ENCODE data around the gene UQCRQ.

The UQCRQ gene

DNA sequence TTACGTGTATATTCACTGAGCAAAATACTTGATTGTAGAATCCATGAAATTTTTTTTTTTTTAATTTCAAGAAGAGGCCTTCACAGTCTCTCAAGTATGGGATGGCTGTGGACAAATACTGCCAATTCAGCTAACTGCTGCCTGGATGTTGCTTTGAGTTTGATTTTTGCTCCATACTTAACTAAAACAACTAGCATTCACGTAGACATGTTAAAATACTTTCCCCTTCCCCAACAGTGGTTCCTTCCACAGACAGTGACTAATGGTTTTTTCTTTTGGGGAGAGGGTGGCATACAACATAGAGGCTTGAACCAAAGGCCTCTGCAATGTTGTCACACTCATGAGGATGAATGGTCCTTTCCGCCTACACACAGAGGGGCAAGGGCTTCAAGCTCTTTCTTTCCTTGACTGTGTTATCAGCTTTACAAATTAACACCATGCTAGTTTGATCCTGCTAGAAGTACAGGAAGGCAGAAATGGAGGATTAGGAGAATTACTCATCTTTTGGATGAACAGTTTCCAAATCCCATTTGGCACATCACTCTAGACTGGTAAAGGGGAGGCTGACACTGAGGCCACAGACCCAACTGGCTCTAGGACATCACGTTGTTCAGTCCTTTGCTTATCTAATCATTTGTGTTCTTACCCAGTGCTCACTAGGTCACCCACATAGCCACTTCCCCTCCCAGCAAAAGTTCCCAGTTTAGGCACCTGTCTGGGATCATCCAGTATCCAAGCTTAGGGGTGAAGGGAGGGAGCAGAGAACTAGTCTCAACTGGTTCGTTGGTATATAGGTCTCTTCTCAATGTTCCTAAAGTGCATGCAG, 5.2 kb downstream of the UQCRQ start:
- DNase-seq (ENCODE audit: low read depth) = no peak

DNA sequence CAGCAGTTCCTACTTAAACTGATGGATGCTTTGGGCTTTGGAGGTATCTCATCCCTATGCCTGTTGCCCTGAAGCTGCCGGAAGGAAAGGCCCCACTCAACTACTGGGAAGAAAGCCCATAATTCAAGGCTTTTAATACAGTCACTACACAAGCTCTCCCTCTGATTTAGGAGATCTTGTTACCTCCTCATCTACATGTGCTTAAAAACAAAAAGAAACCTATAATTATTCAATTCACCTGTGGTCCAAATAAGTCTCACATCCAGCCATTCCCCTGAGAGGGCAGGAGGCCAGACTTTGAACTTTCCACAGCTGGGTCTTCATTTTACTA, 6.3 kb downstream of the UQCRQ start:
- no peak for DNase-seq (ENCODE audit: low read depth)

DNA sequence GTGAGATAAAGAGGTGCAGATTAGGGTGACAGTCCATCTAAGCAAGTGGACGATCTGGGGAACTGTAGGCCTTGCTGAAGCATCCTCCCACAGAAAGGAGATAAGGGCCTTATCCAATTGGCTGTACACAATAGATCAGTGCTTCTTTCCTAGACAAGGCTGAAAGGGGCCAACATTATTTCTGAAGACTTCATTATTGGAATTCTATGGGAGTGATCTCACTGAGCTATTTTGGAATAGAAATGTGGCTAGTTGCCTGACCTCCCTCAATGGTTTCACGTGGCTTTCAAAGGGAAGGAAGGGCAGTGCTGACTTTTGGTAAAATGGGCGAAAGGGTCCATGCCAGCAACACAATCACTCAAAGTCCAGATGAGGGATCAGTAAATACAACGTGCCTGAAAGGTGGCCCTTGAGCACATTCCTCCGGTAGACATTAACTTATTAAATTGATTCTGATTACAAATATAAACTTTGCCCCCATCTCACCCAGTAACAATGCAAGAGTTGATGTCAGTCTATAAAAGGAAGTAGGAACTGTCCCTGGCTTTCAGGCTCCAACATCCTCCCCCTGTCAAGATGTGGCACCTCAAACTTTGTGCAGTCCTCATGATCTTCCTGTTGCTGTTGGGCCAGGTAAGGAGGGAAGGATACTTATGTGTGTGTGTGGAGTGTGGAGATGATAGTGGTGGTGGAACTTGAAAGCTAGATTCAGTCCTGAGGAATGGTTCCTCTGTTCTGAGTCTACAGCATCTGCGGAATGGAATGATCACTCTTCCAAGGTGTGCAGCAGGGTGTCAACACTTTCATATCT, 6.9 kb downstream of the UQCRQ start, which contains the start of gene LEAP2:
Gene LEAP2, plus strand, starts transcription at position 550 of the 811 bp plus-strand sequence. Its CDS starts 27 bp downstream, at position 577.
- DNase-seq (ENCODE audit: low read depth) = no peak

DNA sequence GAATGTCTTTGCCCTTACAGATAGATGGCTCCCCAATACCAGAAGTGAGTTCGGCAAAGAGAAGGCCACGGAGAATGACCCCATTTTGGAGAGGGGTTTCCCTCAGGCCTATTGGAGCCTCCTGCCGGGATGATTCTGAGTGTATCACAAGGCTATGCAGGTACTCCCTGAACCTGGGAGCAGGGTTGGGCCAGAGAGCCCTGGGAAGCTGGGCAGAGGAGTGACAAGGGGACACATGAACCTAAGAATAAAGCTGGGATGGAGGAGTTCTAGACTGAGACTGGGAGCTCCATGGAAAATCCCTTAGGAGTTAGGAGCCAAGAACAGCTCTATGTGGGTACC, 7.5 kb downstream of the UQCRQ start:
- DNase-seq (ENCODE audit: low read depth) = no peak

DNA sequence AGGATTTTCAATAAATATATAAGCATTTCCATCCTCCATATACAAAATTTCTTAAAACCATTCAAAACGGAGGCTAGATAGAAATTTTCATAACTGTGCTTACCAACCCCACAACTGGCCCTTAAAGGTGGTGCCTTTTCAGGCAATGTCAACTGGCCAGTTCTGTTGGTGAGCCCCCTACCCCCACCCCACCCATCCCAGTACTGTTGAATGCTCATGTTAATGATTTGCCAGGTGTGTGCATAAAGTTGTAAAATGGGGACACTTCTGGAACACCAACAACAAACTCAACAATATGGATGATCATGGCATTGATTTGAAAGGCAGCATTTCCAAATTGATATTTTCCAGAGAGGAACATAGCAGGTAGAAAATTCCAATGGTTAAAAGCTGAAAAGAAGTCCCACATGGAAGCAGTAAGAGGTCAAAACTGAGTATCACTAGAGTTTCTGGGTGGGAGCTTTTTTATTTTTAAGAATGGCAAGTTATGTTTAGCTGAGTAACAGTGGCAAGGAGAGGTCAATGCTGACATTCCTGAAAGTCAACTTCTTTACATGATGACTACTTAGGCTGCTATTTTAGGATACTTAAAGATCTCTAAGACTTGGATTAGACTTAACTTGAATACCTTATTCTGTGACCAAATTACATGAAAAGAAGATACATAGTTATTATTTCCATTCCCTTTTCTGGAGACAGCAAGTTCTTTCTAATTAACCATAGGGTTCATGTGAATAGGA, 9.7 kb downstream of the UQCRQ start:
- DNase-seq (ENCODE audit: low read depth) = no peak

DNA sequence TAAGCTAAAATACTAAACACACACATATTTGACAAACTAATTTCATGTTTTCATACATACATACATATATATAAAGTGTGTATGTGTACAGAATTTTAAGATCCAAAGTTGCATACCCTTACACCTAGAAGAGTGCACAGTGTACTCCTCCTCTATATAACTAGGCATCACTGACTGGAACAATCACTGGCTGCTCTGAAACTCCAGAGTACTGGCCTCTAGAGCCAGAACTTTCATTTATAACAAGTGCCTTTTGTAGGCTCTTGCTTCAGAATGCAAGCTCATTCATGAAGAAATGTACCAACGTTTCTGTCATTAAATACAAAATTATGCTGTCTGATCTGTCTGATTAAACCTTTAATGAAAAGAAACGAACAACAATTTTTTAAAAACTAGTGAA, 11.0 kb downstream of the UQCRQ start:
- DNase-seq (ENCODE audit: low read depth) = no peak

DNA sequence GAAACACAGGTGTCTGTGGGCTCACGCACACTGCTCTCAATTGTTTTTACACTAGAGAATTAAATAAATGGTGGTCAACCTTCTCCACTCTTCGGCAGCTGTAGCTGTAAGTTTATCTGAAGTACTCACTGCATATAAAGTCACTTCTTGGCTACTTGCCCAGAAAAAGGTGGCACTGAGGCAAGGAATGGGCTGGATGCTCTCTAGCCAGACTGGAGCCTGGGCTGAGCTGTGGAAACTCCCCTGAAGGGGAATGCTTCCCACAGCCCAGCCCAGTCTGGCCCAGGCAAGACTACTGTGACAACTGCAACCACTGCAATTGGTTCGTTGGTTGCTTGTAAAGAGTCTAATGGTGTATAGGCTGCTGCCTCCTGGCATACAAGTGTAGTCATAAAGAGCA, 11.5 kb downstream of the UQCRQ start:
- DNase-seq (ENCODE audit: low read depth) = no peak

DNA sequence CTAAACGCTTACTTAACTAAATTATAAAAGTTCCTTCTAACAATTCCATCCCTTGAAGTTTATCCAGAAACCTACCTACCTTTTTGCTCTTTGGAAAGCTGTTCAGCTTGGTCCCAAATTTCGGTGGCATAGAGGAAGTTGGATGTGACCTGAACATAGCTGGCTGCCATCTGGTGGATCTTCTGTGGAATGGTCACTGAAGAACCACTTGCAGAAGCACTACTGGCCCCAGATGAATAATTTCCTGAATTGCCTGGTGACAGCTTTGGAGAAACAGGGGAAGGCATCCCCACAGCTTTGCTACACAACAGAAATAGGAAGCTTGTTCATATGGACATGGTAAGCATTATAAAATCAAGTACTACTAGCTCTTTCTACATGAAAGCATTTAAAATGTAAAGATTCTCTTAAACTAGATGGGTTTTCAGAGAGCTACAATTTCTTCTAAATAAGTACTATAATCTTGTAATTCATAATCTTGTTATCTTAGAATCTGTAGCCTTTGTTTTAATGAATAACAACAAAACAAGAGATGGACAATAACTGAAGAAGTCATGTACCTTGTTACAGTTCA, 16.9 kb downstream of the UQCRQ start:
- DNase-seq (ENCODE audit: low read depth) = peak; percentile 52

DNA sequence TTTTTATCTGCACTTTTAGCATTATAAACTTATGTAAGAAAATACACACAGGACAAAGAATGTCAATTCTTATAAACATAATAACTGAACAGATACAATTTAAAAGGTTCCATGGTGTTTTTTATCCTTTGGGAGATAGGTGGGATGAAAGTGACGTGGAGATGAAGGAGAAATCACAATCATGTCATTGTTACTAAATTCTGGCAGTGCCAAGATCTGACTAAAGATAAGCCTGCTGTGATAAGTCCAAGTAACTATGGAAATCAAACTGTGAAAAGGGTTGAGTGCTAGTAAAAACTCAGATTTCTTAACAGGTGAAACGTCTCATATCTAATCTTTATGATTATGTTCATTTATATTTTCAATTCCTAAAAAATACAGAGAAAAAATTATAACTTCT, 18.1 kb downstream of the UQCRQ start:
- no peak for DNase-seq (ENCODE audit: low read depth)

DNA sequence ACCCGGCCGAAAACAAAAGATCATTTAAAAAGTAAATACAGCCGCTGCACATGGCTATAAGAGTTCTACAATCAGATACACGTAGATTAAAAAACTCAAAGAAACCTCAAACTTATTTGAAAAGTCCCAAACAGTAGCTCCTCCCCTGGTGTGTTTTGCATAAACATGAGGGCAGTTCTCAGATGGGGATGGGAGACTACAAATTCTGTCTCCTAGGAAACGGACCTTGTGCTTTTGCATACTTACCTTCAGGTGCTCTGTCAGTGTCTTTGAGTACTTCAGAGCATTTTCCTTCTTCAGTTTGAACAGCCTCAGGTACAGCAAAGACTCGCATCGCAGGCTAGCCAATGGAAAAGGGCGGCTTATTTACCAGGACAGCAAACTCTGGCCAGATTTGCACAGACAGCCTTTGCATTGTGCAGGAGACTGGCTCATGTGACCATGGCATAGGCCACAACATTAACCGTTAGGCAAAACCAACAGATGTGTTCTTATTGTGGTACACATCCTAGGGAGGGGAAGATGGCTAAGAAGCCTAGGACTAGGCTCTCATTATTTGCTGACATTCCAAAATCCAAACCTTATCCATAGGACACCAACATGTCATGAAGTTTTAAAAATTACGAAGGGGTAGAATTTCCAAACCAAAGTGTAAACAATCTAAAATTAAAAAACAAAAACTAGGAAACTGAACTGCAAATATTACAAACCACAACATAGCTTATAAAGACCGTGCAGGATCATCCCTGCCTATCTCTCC, 19.8 kb downstream of the UQCRQ start:
- no peak for DNase-seq (ENCODE audit: low read depth)

DNA sequence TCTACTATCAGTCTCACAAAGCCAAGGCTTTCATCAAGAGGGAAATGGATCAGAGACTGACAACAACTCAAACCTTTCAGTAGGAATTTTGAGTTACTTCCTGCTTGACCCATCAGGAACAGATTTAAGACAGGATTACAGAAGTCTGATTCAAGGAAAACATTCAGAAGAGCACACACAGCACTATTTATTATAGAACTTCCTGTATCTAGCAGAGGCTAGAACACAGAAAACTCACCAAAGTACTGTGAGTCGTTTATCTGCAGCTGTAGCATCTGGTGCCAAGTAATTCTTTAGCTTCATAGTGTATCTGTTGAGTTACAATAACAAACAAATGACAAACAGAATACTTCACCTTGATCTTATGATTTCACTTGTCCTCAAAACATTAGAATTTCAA, 20.8 kb downstream of the UQCRQ start:
- no peak for DNase-seq (ENCODE audit: low read depth)

DNA sequence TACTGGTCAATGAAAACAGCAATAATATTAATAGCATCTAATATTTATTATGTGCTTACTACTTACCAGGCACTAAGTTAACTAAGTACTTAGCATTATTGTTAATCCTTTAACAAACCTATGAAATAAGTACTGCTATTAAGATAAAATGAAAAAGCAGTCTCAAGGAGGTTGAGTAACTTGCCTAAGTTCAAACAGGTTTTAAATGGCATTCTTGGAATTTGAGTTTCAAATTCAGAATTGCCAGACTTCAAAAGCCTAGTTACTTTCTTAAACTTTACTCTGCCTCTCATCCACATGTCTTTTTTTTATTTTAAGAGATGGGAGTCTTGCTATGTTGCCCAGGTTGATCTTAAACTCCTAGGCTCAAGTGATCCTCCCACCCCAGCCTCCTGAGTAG, 23.1 kb downstream of the UQCRQ start:
- DNase-seq (ENCODE audit: low read depth) = no peak

DNA sequence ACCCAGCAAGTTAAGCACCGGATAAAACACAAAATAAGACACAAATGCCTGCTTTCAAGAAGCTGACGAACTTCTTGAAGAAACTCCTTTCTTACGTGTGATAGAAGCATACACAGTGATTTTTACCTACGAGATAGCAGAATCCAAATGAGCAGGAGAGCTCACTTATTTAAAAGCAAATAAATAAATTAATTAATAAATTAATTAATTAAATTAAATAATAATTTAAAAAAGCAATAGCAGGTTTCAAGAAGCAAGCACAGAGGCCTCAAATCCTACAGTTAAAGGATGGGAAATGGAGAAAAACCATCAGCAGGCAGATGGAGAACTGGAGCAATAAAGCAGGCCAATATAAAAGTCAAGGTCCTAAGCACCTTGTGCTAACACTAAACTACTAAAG, 24.4 kb downstream of the UQCRQ start:
- DNase-seq (ENCODE audit: low read depth) = no peak

DNA sequence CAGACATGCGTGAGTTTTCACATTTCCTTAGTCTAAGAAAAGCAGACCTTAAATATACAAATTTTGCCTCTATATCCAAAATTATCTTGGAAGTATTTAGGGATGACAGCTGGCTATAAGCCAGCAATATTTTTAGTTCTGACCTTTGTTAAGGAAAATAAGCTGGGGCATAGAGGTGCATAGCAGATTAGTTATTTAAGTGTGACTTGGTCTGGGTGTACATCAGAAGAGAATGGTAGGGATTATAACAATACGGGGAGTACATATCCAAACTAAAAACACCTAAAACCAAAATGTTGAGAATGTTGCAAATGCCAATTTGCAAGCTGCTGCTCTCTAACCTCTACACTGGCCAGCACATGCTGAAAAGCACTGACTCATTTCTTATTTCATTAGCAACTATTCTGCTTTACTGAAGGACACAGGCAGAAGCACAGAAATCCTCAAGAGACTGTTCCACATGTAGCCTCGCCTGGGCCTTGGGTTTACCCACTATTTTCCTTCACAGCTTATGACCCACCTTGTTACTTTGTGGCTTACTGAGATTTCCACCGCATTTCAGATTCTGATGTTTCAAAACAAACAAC, 29.4 kb downstream of the UQCRQ start:
- DNase-seq (ENCODE audit: low read depth) = no peak

DNA sequence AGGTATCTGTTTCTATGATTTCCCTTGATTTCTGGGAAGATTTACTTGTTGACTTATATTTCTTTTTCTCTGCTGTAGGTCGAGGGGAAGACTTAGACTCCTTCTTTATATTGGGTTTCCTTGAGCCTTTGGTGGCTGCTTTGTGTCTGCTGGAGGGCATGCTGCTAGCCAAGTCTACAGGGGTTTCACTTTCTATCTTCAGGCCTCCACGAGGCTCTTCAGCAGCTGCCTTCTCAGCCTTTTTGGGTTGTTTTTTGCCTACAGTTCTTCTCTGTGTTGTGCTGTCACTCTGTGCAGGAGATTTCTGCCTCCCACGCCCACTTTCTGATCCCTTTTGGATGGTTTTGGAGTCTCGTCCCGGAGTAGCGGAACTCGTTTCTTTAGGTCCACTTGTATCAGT, 30.2 kb downstream of the UQCRQ start:
- DNase-seq (ENCODE audit: low read depth) = no peak

DNA sequence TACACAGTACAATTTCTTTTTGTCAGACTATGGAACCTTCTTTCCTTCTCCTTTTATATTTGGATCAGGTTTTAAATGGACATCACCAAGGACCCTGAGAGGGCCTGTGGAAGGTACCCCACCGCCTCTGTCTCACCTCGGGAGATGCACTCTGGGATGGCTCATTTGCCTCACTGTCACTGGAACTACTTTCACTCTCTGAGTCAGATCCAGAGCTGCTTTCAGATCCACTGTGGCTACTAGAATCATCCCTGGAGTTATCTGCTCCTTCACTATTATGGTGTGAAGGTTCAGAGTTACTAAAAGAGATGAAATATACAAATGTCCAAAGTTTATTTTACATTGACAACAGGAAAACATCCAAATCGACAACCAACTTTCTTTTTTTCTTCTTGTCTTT, 31.7 kb downstream of the UQCRQ start:
- DNase-seq (ENCODE audit: low read depth) = no peak

DNA sequence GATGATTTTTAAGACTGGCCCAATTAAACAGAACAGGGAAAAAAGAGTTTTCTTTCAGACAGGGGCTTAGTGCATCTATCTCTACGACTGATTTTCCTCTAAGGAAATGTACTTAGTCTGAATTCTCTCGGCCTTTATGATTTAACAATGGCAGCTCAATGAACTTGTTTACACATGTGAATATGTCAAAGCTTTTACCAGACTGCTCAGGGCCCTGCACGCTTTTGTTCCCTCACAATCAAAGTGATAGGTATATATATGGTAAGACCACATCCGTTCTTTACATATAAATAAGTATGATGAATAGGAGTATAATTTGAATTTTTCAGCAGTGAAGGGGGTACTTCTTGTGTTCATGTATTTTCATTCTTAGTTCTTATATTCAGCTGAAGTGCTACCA, 34.6 kb downstream of the UQCRQ start:
- no peak for DNase-seq (ENCODE audit: low read depth)

DNA sequence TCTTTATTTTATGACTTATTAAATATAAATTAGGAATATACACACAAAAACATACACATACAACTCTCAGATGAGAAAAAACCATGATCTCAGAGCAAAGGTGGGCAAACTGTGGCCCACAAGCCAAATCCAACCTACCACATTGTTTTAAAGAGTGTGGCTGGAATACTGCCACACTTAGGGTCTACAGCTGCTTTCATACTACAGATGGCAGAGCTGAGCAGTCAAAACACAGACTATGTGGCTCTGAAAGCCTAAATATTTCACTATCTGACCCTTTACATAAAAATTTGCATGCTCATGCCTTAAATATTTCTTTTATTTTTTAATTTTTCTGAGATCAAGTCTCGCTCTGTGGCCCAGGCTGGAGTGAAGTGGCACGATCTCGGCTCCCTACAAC, 35.3 kb downstream of the UQCRQ start:
- DNase-seq (ENCODE audit: low read depth) = no peak

DNA sequence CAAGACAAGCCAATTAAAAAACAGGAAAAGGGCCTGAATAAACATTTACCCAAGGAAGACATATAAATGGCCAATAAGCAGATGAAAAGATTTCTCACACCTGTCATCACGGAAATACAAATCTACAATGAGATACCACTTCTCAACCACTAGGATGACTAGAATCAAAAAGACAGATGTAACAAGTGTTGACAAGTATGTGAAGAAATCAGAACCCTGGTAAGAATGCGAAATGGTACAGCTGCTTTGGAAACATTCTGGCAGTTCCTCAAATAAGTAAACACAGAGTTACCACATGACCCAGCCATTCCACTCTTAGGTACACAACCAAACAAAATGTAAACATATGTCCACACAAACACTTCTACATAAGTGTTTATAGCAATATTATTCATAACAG, 39.5 kb downstream of the UQCRQ start:
- DNase-seq (ENCODE audit: low read depth) = peak; percentile 4

DNA sequence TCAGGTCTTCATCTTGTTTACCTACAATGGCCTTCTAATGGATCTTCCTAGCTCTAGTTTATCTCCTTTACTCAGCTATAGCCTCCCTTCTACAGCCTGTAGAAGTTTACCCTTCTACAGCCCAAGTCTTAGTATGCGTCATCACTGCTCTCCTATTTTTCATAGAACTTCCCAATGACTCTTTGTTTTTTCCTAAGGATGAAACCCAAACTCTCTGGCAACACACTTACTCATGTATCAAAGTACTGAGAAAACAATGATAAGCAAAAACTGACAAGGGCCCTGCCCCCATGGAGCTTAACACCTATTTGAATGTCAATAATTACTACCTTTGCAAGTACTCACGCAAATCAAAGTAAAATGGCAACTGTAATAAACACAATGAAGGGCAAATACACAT, 40.7 kb downstream of the UQCRQ start:
- no peak for DNase-seq (ENCODE audit: low read depth)

DNA sequence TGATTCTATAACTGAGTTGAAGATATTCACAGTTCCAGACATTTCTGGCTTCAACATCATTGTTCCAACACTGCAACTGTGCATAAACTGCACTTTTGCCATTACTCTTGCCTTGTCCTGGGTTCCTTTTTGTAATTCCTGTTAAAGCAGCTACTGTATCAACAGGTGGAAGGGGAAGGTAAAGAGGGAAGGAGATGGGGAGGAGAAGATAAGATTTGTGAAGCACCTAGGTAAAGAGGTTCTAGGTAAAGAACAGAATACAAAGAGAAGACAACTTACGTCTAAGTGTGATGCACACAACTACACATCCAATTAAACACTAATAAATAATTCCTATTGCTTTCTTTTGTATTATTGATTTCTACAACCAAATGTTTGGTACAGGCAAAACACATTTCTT, 43.3 kb downstream of the UQCRQ start:
- no peak for DNase-seq (ENCODE audit: low read depth)

DNA sequence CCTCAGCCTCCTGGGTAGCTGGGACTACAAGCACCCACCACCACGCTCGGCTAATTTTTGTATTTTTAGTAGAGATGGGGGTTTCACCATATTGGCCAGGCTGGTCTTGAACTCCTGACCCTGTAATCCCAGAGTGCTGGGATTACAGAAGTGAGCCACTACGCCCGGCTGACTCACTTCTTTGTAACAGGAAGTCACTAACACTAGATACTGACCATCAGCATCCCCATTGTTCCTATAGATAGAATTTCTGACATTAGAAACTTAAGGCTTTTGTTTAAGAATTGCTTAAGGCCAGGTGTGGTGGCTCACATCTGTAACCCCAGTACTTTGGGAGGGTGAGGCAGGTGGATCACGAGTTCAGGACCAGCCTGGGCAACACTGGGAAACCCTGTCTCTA, 49.2 kb downstream of the UQCRQ start:
- DNase-seq (ENCODE audit: low read depth) = no peak

Measured in GM04504 (cell line).